ENCODE results near the gene MYOCOS.
"Not testable (repeated sequence)": the region's sequence is repeated elsewhere in the genome, so short reads cannot be mapped to it uniquely, and the experiment has no call there.

The MYOCOS gene, protein sequence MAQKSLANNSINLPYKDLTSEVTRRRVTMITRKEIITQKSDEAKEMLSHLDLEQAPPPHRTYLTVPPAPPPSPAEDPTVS

DNA sequence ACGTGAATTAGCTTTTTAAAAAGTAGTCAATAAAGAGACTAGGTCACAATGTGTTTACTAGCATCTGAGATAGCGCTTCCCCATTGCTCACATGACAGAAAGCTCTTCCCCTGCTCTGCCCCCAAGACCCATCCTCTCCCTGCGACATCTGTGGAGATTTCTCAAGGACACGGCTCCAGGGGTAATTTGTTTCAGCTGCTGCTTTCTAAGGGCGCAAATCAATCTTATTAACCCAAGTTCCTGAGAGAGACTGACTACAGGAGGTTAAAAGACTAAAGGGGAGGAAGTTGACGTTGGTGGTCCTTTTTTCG lies at the start of gene MYOCOS:
TSS of gene MYOCOS (plus strand) at position 92 of the 311 bp plus-strand sequence. CDS start 1,641 bp downstream, outside the sequence.
- DNase-seq, result no peak

DNA sequence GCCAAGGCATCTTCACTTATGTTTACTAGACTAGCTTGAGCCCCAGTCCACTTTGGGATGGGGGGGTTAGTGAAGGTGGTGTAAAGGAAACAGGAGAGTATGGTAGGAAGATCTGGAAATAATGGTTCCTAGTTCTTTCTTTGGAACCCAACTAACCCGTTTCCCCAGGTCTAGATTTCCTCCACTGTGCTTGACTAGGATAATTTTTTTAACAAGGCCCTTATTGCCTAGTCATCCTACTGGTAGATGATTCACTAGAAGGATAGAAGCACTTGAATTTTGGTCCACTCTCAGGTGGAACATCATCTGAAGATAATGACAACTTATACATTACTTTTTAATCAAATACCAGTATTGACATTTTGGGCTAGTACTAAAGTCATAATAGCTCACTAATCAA lies 45.9 kb upstream of the MYOCOS start:
- no peak for DNase-seq

DNA sequence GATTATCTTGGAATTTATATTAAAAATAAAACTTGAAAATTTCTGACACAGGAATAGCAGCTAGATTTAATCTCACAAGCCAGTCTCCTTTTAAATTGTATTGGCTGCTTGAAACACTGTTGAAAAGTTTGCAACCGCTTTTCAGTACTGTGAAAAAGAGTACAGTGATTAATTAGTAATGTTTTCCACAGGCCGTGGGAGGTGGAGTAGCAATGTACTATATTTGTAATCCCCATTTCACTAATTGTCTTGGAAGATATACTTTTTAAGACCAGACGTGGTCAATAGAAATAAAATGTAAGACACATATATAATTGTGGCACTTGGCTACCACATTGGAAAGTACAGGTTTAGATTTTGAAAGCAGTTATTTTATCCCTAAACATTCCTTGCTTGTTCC lies 40.8 kb upstream of the MYOCOS start:
- DNase-seq, result no peak

DNA sequence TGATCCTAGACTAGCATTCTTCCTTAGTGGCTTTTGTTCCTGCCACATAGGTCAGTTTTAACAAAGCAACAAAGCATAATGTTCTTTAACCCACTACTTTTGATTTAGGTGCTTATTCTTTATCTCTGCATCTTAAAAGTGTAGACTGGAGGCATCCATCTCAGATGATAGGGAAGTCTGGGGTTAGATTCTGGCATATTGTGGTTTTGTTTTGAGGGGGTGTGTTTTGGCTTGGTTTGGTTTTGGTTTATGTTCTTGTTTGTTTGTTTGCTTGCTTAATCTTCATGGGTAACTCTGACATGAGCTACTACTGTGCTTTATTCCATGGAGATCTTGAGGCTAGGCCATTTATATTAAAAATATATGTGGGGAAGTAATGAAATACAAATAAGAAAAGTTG lies 40.3 kb upstream of the MYOCOS start:
- DNase-seq, result no peak

DNA sequence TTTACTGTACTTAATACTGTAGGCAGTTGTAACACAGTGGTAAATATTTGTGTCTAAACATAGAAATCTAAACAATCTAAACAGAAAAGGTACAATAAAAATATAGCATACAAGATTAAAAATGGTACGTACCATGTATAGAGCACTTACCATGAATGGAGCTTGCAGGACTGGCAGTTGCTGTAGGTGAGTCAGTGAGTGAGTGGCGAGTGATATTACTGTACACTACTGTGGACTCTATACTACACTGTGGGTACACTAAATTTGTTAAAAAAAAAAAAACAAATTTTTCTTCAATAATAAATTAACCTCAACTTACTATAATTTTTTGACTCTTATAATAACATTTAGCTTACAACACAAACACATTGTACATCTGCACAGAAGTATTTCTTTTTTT lies 39.5 kb upstream of the MYOCOS start:
- DNase-seq, result no peak

DNA sequence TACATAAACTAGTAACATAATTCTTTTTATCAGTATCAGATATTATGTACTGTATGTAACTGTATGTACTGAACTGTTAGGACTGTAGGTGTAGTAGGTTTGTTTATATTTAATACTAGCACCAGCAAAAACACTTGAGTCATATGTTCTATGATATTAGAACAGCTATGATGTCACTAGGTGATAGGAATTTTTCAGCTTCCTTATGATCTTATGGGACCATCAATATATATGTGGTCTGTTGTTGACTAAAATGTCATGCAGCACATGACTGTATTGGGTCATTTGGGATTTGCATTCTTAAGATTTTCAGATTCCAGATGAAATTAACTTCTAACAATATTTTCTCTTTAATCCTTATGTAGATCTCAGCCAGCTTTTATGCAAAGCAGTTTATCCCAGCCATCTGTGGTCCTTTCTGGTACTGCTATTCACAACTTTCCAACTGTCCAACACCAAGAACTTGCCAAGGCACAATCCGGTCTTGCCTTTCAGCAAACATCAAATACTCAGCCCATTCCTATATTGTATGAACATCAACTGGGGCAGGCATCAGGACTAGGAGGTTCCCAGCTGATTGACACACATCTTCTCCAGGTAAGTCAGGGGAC lies 38.3 kb upstream of the MYOCOS start:
- no peak for DNase-seq

DNA sequence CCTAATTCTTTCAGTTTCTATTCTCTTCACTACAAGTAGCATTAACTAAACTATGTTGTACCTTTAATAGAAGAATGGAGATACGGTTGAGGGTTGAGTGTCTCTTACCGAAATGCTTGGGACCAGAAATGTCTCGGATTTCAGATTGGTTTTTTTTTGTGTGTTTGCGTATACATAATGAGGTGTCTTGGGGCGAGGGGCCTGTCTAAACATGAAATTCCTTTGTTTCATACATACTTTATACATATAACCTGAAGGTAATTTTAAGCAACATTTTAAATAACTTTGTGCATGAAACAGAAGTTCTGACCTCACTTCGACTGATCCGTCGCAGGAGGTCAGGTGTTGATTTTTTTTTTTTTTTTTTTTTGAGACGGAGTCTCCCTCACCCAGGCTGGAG lies 36.3 kb upstream of the MYOCOS start:
- no peak for DNase-seq

DNA sequence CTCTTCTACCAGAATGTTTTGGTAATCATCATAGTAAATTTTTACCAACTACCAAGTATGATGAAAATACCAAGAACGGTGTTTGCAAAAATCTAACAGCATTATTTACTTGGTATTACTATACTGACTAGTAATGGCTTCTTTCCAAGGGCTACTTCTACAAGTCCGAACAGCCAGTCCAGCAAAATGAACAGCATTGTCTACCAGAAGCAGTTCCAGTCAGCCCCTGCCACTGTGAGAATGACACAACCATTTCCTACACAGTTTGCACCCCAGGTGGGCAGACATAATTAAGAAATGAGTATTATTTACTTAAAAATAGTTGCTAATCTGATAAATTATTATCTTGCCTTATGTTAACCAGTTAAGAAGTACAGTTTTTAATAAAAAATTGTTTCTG lies 33.8 kb upstream of the MYOCOS start:
- DNase-seq, result no peak

DNA sequence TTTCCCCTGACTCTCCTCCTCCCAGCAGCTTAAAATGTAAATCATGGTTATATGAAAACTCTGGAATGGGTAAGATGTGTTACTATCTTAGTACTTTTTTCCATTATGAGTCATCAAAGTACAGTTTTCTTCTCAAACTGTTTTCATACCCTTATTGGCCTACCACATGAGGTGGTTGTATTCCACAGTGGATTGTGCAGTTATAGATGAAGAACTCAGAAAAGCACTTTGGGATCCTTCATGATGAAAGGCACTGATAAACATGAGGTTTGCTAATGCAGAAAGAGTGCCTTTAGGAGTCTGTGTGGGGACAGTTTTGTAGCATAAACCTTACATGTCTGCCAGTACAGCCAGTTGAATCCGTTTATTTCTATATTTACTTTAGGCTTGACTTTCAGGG lies 32.0 kb upstream of the MYOCOS start:
- peak; percentile 43 for DNase-seq

DNA sequence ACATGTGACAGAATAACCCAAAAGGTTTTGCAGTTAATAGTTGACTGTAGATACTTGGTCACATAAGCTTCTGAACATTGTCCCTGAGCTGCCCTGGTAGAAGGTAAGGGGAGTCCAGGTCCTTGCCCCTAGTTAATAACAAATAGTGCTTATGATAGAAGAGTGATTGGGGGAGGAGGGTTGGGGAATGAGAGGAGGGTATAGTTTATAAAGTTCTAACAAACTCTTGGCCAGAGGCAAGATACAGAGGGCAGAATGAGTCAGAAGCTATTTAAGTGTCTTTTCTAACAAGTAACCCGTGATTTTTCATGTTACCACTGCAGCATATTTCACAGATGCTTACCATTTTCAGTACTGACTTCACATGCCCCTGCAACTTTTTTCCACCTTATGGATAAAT lies 26.7 kb upstream of the MYOCOS start:
- peak; percentile 25 for DNase-seq

DNA sequence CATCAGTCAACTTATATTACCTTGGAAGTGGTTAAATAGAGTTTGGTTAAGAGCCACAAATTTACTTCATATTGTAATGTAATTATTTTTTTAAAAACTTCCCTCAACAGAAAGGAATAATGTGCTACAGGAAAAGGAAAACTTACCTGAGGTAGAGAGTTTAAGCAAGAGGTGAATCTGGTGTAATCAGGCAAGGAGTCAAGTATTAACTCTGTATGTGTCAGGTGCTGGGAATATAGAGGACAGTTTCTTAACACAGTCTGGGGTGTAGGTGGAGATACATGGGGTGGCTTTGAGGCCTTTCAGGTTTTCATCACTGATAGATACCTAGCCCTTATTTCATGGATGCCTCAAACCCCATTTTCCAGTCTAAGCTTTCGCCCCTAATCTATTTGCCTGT lies 25.9 kb upstream of the MYOCOS start:
- no peak for DNase-seq

DNA sequence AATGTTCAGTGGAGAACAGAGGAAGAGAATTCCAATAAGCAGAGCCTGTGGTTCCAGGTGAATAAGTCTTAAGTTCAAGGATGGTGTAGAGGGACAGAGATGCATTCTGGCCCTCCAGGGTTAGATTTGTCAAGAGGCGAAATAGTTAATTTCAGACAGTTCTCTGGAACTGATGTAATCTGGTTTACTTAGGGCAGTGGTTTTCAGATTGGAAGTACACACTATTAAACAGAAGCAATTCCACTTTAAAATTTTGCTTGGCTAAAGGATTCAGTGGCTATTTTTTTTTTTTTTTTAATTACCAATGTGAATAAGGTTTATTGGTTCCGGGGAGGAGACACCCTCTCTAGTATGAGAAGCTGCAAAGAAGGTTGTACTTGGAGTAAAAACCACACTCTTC lies 25.3 kb upstream of the MYOCOS start:
- DNase-seq, result no peak

DNA sequence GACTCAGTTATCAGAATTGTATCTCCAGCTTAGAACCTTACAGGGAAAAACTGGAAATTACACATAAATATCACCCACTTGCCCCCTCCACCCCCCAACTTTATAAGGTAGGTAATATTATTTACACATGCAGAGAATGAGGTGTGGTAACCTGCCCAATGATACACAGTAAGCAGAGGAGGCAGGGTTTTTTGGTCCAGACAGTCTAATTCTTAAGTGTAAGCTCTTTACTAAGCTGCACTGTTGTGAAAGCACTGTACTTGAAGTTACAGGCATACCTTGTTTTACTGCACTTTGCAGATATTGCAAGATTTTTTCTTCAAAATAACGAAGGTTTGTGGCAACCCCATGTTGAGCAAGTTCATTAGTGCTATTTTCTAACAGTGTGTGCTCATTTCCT lies 24.8 kb upstream of the MYOCOS start:
- DNase-seq, result no peak

DNA sequence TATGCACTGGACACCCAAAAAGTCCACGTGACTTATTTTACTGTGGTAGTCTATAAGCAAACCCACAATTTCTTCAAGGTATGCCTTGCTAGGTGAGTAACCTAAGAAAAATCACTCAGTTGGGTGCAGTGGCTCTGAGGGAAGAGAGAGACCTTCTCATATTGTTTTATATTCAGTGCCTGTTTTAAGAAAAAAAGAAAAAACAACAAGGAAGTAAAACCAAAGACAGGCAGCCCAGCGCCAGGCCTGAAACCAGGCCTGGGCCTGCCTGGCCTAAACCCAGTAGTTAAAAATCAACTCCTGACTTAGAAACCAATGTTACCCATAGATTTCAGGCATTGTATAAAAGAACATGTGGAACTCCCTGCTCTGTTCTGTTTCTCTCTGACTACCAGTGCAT lies 21.7 kb upstream of the MYOCOS start:
- not testable (repeated sequence) for DNase-seq

DNA sequence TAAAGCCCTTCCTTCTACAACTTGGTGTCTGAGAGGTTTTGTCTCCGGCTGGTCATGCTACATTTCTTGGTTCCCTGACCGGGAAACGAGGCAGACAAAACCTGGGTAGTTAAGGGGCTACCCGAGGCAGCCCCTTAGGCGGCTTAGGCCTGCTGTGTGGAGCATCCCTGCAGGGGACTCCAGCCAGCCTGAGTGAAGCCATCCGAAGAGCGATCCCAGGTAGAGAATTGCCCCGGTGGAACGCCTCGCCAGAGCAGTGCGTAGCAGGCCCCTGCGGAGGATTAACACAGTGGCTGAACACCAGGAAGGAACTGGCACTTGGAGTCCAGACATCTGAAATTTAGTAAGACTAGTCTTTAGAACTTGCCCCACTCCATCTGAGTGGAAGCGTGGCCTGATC lies 21.2 kb upstream of the MYOCOS start:
- DNase-seq, result no peak

DNA sequence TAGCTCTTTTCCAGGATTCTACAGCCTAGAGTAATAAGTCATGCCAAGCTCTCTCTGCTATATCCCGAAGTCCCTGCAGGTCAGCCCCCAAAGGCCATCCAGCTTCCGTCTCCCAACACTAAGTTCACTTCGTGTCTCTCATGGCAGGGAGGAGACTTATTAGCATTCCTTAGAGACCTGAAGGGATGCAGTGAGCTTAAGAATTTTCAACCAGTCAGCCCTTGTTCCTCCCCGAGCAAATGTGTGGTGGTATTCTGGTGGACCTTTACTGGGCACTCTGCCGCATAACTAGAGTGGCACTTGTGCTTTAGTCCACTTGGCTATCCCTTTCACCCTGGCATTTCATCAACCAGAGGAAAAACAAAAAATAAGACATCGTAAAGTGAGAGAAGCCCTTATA lies 19.0 kb upstream of the MYOCOS start:
- DNase-seq, result not testable (repeated sequence)

DNA sequence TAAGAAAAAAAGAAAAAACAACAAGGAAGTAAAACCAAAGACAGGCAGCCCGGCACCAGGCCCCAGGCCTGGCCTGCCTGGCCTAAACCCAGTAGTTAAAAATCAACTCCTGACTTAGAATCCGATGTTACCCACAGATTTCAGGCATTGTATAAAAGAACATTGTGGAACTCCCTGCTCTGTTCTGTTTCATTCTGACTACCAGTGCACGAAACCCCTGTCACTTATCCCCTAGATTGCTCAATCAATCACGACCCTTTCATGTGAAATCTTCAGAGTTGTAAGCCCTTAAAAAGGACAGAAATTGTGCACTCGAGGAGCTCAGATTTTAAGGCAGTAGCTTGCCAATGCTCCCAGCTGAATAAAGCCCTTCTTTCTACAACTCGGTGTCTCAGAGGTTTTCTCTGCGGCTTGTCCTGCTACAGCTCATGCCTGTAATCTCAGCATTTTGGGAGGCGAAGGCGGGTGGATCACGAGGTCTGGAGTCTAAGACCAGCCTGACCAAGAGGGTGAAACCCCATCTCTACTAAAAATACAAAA lies 15.6 kb upstream of the MYOCOS start:
- no peak for DNase-seq

DNA sequence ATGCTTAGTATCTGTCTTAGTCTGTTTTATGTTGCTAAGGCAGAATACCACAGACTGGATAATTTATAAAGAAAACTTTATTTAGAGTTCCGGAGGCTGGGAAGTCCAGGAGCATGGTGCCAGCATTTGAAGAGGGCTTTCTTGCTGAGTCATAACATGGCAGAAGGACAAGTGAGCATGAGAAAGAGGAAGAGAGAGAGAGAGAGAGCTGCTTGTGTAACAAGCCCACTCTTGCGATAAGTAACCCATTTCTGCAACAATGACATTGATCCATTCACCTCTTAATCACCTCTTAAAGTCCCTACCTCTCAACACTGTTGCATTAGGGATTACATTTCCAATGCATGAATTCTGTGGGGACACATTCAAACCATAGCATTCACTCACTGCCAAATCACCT lies 11.7 kb upstream of the MYOCOS start:
- peak; percentile 9 for DNase-seq

DNA sequence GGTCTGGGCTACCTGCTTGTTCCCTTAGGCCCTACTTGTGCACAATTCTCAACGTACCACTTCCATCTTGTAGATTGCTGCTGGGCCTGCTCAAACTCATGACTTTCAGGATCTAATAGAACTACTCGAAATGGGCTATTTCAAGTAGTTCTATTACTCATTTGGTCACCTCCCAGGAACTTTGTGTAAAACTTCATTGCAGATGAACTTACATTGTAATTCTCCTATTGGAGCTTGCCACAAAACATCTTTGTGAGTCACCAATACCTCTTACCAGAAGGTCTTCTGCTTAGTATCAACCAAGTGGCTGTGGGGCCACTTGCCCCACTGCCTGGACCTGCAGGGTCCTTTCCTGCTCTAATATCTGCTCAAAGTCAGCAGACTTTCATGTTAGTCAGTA lies 10.7 kb upstream of the MYOCOS start:
- DNase-seq, result no peak

DNA sequence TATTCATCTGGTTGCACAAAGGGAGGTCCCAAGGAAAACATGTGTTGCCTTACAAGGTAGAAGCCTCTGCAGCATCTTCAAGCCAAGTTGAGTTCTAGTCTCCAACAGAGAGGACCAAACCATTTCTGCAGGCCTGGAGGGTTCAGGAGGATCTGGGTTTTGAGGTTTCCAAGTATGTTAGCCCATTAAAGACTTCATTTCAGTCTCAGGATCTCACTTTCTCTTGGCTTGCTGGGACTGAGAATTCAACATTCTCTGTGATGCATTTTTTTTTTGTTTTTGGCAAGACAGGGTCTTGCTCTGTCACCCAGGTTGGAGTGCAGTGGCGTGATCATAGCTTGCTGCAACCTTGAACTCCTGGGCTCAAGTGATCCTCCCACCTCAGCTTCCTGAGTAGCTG lies 8.8 kb upstream of the MYOCOS start:
- no peak for DNase-seq

DNA sequence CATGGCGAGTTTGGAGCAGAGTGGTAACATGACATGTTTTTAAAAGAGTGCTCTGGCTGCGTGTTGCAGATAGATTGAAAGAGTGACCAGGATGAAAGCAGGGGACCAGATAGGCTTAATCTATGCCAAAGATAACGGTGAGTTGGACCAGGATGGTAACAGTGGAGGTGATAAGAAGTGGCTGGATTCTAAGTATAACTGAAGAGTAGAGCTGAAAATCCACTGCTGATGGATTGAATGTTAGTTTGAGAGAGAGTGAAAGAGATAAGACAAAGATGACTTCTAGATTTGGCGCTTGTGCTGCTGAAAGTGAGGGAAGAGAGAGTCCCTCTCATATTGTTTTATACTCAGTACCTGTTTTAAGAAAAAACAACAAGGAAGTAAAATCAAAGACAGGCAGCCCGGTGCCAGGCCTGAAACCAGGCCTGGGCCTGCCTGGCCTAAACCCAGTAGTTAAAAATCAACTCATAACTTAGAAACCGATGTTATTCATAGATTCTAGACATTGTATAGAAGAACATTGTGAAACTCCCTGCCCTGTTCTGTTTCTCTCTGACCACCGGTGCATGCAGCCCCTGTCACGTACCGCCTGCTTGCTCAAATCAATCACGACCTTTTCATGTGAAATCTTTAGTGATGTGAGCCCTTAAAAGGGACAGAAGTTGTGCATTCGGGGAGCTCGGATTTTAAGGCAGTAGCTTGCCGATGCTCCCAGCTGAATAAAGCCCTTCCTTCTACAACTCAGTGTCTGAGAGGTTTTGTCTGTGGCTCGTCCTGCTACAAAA lies 6.7 kb upstream of the MYOCOS start:
- DNase-seq, result not testable (repeated sequence)

DNA sequence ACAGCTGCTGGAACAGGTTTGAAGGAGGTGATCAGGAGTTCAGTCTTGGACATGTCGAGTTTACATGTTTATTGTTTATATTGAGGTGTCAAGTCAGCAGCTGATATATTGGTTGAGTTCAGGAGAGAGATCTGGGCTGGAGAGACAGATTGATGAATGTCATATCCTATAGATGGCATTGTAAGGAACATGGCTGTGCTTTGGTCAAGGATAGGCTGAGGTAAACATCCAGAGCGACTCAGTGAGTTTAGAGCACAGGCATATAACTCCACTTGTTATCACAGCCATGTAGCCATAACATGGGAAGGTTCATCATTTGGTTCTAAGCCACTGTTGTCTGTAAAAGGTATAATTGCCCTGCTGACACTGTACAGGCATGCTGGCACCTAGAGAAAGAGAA lies 5.5 kb upstream of the MYOCOS start:
- DNase-seq, result no peak

DNA sequence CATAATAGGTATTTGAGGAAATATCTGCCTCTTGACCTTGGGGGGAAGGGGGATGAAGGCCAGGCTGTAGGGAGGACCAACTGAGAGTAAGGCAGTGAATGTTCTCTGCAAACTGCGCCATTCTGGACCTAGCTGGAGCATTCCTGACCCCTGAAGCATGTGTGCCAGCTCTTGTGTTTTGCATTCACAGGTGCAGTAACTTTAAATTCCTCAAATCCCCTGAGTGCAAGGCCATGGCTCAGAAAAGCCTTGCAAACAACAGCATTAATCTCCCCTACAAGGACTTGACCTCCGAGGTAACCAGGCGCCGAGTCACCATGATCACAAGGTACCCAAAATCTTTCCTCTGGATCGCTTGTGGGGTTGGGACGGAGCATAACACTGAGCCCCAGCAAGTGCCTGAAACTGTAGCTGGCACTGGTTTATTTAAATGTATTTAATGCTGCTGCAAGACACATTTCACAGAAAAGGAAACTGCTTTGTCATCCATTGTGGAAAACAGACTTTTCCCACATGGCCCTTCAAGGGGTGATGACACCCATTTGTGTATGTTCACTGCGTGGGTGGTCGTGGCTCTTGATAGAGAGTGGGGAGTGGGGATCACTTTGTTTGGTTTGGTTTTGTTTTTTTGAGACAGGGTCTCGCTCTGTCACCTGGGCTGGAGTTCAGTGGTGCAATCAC lies 1.7 kb downstream of the MYOCOS start:
- no peak for DNase-seq

DNA sequence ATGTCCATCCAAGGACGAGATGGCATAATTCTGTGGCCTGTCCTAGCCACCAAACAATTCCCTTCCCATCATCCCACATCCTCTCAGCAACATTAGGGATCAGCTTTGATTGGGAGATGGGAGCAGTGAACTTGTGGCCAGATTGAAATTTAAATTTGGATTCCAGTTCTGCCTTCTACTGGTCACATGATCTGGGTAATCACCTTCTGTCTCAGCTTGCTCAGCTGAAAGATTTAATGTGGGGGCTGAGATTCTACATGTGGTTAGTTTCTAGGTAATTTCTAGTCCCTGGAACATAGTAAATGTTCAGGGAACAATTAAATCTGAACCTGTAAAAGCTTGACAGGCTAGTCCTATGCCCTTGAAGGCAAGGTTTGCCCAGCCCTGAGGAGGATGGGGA lies 3.2 kb downstream of the MYOCOS start:
- DNase-seq, result no peak

Data from HCEC 1CT (cell line).